ENCODE results near the gene NFYC. TPM values are rescaled to one million over a fixed set of nuclear protein-coding genes. Genes with fewer than 3 reads are reported as not detected.

NFYC gene
- total RNA-seq, 1 experiment from 2014 or later, result 61.6 TPM

DNA sequence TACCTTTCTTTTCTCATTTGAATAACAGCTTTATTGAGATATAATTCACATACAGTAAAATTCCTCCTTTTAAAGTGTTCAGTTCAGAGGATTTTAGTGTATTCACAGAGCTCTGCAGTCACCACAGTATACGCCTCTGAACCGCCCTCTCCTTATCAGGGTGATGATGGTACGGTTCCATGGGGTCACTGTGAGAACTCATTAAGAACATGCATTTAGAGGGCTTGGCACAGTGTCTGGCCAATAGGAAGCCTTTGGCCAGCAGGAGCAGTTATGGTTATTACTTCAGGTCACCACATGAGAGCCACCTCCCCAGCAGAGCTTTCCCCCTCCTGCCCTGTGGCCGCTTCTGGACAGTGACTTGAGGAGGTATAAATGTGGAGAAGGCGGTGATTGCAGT is 119.4 kb downstream of the NFYC start:
- no peak overlapping the region for H3K27ac Mint-ChIP-seq (ENCODE audit: unreplicated experiment)
- H3K36me3 ChIP-seq (ENCODE audit: control insufficient read depth, insufficient read depth, low read length), result no peaks in the 10 kb centered on the region
- no TSS peak for BruUV-seq (replicated peaks)
- no peaks in the 10 kb centered on the region for H3K4me1 ChIP-seq
- H3K4me3 Mint-ChIP-seq (ENCODE audit: unreplicated experiment), result no peak overlapping the region
- H3K27me3 Mint-ChIP-seq (ENCODE audit: insufficient read depth, unreplicated experiment), result no peaks in the 10 kb centered on the region
- H3K9me3 ChIP-seq, result no peaks in the 10 kb centered on the region
- H3K9me3 Mint-ChIP-seq (ENCODE audit: unreplicated experiment), result no peaks in the 10 kb centered on the region
- no peaks in the 10 kb centered on the region for H3K36me3 Mint-ChIP-seq (ENCODE audit: insufficient read depth, unreplicated experiment)
- intact Hi-C loops (cut with micrococcal nuclease; ENCODE audit: unreplicated experiment), result no loop called here
- POLR2A ChIA-PET, result no interaction called here
- H3K27me3 ChIP-seq (replicated peaks; ENCODE audit: control insufficient read depth, insufficient read depth, low read length), result no peaks in the 10 kb centered on the region
- H3K4me3 ChIP-seq (ENCODE audit: low read depth, low read length), result no peak overlapping the region
- TF ChIP-seq, protein P1, sequence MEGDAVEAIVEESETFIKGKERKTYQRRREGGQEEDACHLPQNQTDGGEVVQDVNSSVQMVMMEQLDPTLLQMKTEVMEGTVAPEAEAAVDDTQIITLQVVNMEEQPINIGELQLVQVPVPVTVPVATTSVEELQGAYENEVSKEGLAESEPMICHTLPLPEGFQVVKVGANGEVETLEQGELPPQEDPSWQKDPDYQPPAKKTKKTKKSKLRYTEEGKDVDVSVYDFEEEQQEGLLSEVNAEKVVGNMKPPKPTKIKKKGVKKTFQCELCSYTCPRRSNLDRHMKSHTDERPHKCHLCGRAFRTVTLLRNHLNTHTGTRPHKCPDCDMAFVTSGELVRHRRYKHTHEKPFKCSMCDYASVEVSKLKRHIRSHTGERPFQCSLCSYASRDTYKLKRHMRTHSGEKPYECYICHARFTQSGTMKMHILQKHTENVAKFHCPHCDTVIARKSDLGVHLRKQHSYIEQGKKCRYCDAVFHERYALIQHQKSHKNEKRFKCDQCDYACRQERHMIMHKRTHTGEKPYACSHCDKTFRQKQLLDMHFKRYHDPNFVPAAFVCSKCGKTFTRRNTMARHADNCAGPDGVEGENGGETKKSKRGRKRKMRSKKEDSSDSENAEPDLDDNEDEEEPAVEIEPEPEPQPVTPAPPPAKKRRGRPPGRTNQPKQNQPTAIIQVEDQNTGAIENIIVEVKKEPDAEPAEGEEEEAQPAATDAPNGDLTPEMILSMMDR (IDR thresholded peaks at IDR 0.05; ENCODE audit: insufficient read depth in 1 of 2, low read depth in 1 of 2, low read length in 1 of 2, severe bottlenecking in 1 of 2, unreplicated experiment in 1 of 2), result no peak
- CTCF ChIA-PET, result no interaction called here
- no peaks in the 10 kb centered on the region for H3K4me1 Mint-ChIP-seq (ENCODE audit: low read depth, unreplicated experiment)
- DNase-seq, result no peak

GRCh38 chr1:40815420-40815819 is 123.9 kb downstream of the NFYC start:
- BruUV-seq (replicated peaks), result no TSS peak
- no peaks in the 10 kb centered on the region for H3K9me3 ChIP-seq
- Mint-ChIP-seq H3K27ac (ENCODE audit: unreplicated experiment) (no peak overlapping the region), H3K36me3 (ENCODE audit: insufficient read depth, unreplicated experiment) (no peaks in the 10 kb centered on the region), H3K9me3 (ENCODE audit: unreplicated experiment) (no peaks in the 10 kb centered on the region), H3K4me1 (ENCODE audit: low read depth, unreplicated experiment) (peaks cover 6% of the 10 kb centered on the region), H3K4me3 (ENCODE audit: unreplicated experiment) (no peak overlapping the region), H3K27me3 (ENCODE audit: insufficient read depth, unreplicated experiment) (no peaks in the 10 kb centered on the region)
- POLR2A ChIA-PET, result no interaction called here
- no peak overlapping the region for H3K4me3 ChIP-seq (ENCODE audit: low read depth, low read length)
- no peaks in the 10 kb centered on the region for H3K27me3 ChIP-seq (replicated peaks; ENCODE audit: control insufficient read depth, insufficient read depth, low read length)
- H3K36me3 ChIP-seq (ENCODE audit: control insufficient read depth, insufficient read depth, low read length), result no peaks in the 10 kb centered on the region
- CTCF ChIA-PET, result no interaction called here
- intact Hi-C loops (cut with micrococcal nuclease; ENCODE audit: unreplicated experiment), result no loop called here
- TF ChIP-seq, protein P1 (IDR thresholded peaks at IDR 0.05; ENCODE audit: insufficient read depth in 1 of 2, low read depth in 1 of 2, low read length in 1 of 2, severe bottlenecking in 1 of 2, unreplicated experiment in 1 of 2), result no peak
- DNase-seq, result no peak
- no peaks in the 10 kb centered on the region for H3K4me1 ChIP-seq

DNA sequence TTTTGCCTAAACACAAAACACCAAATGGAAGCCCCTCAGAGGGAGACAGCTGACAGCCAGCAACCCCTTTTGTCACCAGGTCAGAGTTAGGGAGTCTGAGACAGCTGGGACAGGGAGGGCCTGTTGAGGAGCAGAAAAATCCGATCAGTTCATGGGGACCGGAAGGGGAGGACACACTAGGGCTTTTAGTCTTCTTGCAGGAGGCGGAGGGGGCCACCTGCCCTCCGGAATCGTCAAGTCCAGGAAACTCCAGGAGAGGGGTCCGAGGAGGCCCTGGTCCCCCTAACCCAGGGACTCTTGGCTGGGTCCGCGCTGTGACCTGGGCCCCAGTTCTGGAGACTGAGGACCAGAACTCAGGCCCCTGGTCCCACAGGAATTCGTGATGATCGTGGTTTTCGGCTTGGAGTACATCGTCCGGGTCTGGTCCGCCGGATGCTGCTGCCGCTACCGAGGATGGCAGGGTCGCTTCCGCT is 126.3 kb downstream of the NFYC start:
- H3K4me1 ChIP-seq, result peaks cover 9% of the 10 kb centered on the region
- Mint-ChIP-seq H3K27me3 (ENCODE audit: insufficient read depth, unreplicated experiment) (no peaks in the 10 kb centered on the region), H3K4me1 (ENCODE audit: low read depth, unreplicated experiment) (peaks cover 6% of the 10 kb centered on the region), H3K9me3 (ENCODE audit: unreplicated experiment) (no peaks in the 10 kb centered on the region), H3K27ac (ENCODE audit: unreplicated experiment) (no peak overlapping the region), H3K4me3 (ENCODE audit: unreplicated experiment) (no peak overlapping the region), H3K36me3 (ENCODE audit: insufficient read depth, unreplicated experiment) (peaks cover 4% of the 10 kb centered on the region)
- no peaks in the 10 kb centered on the region for H3K36me3 ChIP-seq (ENCODE audit: control insufficient read depth, insufficient read depth, low read length)
- H3K27me3 ChIP-seq (replicated peaks; ENCODE audit: control insufficient read depth, insufficient read depth, low read length), result no peaks in the 10 kb centered on the region
- TF ChIP-seq, protein P1 (IDR thresholded peaks at IDR 0.05; ENCODE audit: insufficient read depth in 1 of 2, low read depth in 1 of 2, low read length in 1 of 2, severe bottlenecking in 1 of 2, unreplicated experiment in 1 of 2), result no peak
- DNase-seq, result no peak
- BruUV-seq (replicated peaks), result no TSS peak
- no peaks in the 10 kb centered on the region for H3K9me3 ChIP-seq
- intact Hi-C loops (cut with micrococcal nuclease; ENCODE audit: unreplicated experiment), result no loop called here
- ChIA-PET CTCF (no interaction called here), POLR2A (no interaction called here)
- H3K4me3 ChIP-seq (ENCODE audit: low read depth, low read length), result no peak overlapping the region

Measured in Caco-2 (cell line).